ENCODE data around the gene LPAR5.
A peak's percentile ranks its signal among the peaks of the same experiment; 100 is the strongest.

The LPAR5 gene

DNA sequence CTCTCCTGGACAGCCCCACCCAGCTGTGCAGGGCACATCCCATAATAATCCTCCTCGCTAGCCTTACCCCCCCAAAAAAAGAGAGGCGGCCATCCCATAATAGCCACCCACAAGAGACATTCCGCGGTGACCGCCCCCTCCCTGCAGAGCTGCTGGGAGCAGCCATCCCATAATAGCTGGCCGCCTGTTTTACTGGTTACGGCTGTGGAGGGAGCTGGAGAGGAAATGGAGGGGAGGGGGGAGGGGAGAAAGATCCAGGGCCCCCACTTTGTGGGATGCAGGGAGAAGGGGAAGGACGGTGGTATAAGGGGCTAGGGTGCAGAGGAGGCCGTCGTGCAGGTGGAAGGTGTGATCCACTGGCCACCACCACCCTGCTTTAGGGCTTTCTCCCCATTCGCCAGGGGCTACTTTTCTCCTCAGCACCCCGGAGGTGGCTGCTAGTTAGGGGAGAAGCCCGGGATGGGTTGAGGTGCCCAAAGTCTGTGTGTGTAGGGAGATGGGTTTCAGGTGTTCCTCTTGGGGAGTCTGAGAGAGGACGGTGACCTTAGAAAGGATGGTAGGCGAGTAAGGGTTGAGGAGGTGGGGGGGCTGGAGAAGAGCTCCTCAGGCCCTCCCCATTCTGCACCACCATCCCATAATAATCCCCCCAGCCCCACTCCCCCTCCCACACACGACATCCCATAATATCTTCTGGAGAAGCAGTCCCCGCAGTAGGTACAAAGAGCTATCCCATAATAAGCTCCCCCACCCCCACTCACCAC, 22.6 kb downstream of the LPAR5 start:
- Histone ChIP-seq H3K4me1 (ENCODE audit: control insufficient read depth, insufficient read depth, low read length) (peaks cover 20% of the 10 kb centered on the region), H3K27me3 (ENCODE audit: control insufficient read depth, insufficient read depth, low read length) (no peaks in the 10 kb centered on the region), H3K9ac (ENCODE audit: low read length) (peak overlapping the region; percentile 59), H3K27ac (ENCODE audit: low read depth, low read length) (peak overlapping the region; percentile 97), H3K36me3 (ENCODE audit: control insufficient read depth, insufficient read depth, low read length) (no peaks in the 10 kb centered on the region), H3K4me3 (ENCODE audit: low read length) (peak overlapping the region; percentile 63)

DNA sequence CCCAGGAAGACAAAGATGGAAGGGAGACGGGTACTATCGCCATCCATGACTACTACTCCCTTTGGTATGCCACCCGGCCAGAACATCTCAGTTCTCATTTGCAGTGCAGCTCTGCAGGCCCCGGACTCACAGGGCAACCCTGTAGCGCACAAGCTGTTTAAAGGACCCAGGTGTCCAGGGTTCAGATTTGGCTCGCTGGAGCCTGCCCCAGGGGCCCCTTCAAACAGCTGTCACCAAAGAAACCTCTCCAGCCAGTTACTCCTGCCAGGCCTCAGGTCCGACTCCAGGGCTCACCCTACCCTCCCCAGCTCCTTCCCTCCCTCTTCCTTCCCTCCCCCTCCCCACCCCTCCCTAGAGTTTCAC, 23.1 kb downstream of the LPAR5 start:
- Histone ChIP-seq H3K36me3 (ENCODE audit: control insufficient read depth, insufficient read depth, low read length) (no peaks in the 10 kb centered on the region), H3K9ac (ENCODE audit: low read length) (no peak overlapping the region), H3K27ac (ENCODE audit: low read depth, low read length) (peak overlapping the region; percentile 97), H3K27me3 (ENCODE audit: control insufficient read depth, insufficient read depth, low read length) (no peaks in the 10 kb centered on the region), H3K4me3 (ENCODE audit: low read length) (peak overlapping the region; percentile 11), H3K4me1 (ENCODE audit: control insufficient read depth, insufficient read depth, low read length) (peaks cover 22% of the 10 kb centered on the region)

DNA sequence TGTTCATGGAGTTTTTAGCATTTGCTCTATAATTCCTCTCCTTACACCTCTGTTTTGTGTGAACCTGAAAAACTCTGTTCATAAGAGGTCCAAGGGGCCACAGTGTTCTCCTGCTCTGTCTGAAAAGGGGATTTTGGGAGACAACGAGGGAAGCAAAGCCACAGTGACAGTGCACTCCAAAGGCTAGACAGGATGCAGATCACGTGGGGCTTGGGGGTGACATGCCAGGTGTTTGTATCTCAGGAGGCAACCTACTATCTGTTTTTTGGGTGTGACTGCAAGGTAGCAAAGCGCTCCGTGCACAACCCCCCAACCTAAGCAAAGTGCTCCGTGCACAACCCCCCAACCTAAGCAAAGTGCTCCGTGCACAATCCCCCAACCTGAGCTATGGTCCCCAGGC, 23.5 kb downstream of the LPAR5 start:
- H3K4me3 ChIP-seq (ENCODE audit: low read length) = peak overlapping the region; percentile 11
- no peak overlapping the region for H3K9ac ChIP-seq (ENCODE audit: low read length)

DNA sequence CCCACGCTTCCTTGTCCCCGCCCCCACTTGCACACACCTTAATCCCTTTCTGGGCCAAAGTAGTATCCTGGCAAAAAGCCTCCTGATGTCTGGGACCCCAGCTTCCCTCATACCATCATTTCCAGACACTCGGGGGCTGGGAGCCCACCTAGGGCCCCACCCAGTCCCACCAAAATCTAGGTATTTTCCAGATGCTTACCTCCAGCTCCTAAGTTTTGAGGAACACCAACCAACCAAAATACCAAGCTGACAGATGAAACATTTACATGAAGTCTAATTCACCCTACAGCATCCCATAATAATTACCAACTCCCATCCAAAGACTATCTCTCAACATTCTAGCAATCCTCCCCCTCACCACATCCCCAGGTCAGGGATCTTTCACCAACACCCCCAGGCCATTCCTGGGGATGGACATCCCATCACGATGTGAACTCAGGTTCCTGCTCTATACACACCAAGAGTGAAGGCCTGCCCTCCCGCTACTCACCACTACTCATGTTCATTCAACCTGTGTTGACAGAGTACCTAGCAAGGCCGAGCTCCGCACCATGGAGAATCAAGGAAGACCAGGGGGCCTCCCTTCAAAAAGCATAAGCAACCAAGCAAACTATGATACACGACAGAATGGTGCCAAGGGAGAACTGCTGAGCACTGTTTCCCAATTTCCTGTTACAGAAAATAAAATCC, 27.0 kb downstream of the LPAR5 start:
- H3K27ac ChIP-seq (ENCODE audit: low read depth, low read length) = peak overlapping the region; percentile 96

More for the DNA sequence above, 23.5 kb downstream of the LPAR5 start:
- Histone ChIP-seq H3K27ac (ENCODE audit: low read depth, low read length) (peak overlapping the region; percentile 97), H3K36me3 (ENCODE audit: control insufficient read depth, insufficient read depth, low read length) (no peaks in the 10 kb centered on the region), H3K4me1 (ENCODE audit: control insufficient read depth, insufficient read depth, low read length) (peaks cover 23% of the 10 kb centered on the region), H3K27me3 (ENCODE audit: control insufficient read depth, insufficient read depth, low read length) (no peaks in the 10 kb centered on the region)

DNA sequence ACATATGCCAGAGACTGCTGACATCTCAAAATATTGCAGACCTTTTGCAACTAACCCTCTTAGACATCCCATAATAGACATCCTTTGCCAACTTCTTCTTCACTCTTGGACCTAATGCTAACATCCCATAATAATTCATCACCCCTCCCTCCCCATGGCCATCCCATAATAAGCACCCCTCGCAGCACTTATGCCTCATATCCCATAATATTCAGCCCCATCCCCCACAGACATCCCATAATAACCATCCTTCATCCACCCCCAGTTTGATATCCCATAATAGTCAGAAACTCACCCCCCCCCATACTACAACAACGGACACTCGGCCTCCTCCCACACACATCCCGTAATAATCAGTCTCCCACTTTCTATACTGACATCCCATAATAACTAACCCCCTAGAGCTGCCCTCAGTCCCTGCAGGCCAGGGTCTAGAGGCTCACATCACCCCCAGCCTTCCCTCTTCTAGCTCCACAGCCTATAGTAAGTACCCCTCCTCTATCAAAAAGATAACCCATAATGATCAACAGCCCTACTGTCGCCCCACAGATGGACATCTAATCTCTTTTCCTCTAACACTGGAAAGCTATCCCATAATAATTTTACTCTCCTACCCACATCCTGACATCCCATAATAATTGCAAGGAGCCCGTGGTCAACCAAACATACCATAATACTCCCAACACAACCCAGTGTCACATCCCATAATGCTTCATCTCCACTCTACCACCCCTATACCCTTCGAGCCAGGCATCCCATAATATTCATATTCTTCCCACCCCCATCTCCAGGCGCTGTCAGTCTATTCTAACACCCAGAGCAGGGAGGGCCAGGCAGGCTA, 27.8 kb downstream of the LPAR5 start:
- Histone ChIP-seq H3K9ac (ENCODE audit: low read length) (no peak overlapping the region), H3K27ac (ENCODE audit: low read depth, low read length) (peak overlapping the region; percentile 96), H3K36me3 (ENCODE audit: control insufficient read depth, insufficient read depth, low read length) (peaks cover 3% of the 10 kb centered on the region), H3K27me3 (ENCODE audit: control insufficient read depth, insufficient read depth, low read length) (no peaks in the 10 kb centered on the region), H3K4me1 (ENCODE audit: control insufficient read depth, insufficient read depth, low read length) (peaks cover 36% of the 10 kb centered on the region), H3K4me3 (ENCODE audit: low read length) (peak overlapping the region; percentile 16)

More for the DNA sequence above, 27.0 kb downstream of the LPAR5 start:
- Histone ChIP-seq H3K4me1 (ENCODE audit: control insufficient read depth, insufficient read depth, low read length) (peaks cover 34% of the 10 kb centered on the region), H3K36me3 (ENCODE audit: control insufficient read depth, insufficient read depth, low read length) (peaks cover 3% of the 10 kb centered on the region), H3K27me3 (ENCODE audit: control insufficient read depth, insufficient read depth, low read length) (no peaks in the 10 kb centered on the region), H3K9ac (ENCODE audit: low read length) (no peak overlapping the region), H3K4me3 (ENCODE audit: low read length) (no peak overlapping the region)

DNA sequence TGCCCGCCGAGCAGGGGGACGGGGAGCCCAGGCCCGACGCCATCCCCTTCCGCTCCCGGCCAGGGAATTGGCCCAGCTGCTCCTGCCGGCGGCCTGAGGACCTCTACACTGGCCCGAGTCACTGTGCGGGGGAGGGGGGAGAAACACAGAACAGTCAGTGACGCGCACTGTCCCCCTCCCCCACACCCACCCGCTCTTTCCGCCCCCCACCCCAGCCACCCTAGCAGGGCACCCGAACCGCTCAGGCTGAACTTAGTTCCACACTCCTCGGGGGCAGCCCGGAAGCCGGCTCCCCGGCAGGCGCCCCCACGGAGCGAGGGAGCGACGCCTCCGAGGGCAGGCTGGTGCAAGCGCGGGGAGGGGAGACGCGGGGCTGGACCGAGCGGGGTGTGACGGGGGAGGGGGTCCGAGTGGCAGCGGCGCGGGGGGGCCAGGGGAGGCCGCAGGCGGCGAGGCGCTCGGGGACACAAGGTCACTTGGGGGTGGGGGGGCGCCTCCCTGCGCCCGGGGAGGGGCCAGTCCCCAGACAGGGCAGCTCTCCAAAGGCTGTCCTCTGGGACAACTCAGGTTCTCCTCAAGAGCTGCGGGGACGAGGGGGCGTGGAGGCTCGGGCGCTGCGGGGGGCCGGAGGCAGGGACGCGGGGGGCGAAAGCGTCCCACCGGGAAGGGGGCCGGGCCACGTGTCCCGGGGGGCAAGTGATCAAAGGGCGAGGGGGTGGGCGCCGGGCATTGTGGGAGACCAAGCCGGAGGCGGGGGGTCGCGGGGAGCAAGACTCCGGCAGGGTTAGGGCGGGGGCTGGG, 29.2 kb downstream of the LPAR5 start:
- H3K27ac ChIP-seq (ENCODE audit: low read depth, low read length) = peak overlapping the region; percentile 96
- peaks cover 30% of the 10 kb centered on the region for H3K4me1 ChIP-seq (ENCODE audit: control insufficient read depth, insufficient read depth, low read length)
- H3K4me3 ChIP-seq (ENCODE audit: low read length) = peak overlapping the region; percentile 88
- H3K36me3 ChIP-seq (ENCODE audit: control insufficient read depth, insufficient read depth, low read length) = peaks cover 11% of the 10 kb centered on the region
- H3K27me3 ChIP-seq (ENCODE audit: control insufficient read depth, insufficient read depth, low read length) = no peaks in the 10 kb centered on the region
- H3K9ac ChIP-seq (ENCODE audit: low read length) = peak overlapping the region; percentile 79

DNA sequence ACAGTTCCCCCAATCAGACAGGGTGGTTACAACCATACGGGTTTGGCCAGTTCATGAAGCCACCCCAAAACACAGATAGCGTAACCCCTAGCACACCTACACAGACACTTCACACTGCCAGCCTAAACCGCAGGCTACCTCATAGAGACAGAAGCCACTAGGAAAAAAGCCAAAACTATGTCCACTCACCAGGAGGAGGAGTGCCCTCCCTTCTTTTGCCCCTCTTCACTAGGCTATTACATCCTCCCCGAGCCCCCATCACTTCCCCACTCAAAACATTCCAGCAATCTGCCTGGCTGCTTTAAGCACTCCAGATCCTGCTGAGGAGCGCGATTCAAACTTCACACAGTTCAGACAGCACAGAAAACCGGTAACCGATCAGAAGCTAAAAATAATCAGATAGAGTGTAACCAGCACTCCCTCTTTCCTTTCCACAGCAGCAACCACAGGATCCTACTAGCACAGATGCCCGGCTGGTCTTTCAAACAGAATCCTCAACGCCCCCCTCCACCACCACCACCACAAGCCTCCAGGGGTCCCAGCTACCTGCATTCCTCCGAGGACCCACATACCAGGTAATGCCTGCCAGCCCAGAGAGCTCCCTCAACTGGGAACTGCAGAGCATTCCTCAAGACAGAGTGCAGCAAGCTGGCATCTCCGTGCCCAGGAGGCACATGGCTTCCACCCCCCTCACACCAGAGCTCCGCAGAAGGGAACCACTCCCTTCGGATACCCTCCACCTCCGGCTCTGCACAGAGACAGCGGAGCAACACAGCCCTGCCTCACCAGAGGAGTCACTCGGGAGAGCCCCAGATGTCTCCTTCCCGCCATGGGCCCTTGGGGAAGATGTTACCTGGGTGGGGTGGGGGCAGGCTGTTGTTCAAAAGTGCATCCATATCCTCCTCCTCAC, 30.1 kb downstream of the LPAR5 start:
- H3K4me3 ChIP-seq (ENCODE audit: low read length) = peak overlapping the region; percentile 88
- H3K27ac ChIP-seq (ENCODE audit: low read depth, low read length) = peak overlapping the region; percentile 96
- H3K9ac ChIP-seq (ENCODE audit: low read length) = peak overlapping the region; percentile 79
- H3K27me3 ChIP-seq (ENCODE audit: control insufficient read depth, insufficient read depth, low read length) = no peaks in the 10 kb centered on the region
- H3K4me1 ChIP-seq (ENCODE audit: control insufficient read depth, insufficient read depth, low read length) = peaks cover 28% of the 10 kb centered on the region
- peaks cover 19% of the 10 kb centered on the region for H3K36me3 ChIP-seq (ENCODE audit: control insufficient read depth, insufficient read depth, low read length)

DNA sequence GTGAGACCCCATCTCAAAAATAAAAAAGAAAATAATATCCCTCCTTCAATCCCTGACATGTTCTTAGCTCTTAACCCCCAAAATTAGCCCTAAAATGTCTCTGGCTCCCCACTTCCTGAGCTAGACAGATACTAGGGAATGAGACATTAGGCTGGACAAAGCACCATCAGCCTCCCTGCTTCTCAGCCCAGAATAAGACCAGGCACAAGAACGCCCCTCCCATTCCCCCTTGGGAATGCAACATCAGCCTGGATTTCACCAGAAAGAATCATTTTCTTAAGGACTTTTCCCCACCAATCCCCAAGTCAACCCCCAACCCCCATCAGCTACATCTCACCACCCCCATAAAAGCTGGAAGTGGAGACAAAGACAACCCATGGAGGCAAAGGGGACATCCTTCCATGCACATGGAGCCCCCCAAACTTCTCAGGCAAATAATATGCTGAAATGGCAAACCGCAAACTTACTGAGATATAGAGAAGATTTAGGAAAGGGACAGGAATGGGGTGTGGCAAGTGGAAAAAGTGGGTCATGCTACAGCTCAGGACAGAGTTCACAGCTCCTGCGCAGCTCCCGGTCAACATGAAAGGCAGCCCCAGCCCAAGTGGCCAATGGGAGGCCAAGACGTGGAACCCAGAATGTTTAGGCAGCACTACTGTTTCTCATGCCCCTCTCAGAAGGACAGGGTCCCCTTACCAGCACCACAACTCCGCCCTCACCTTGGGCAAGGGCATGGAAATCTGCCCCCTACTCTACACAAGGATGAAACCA, 31.3 kb downstream of the LPAR5 start:
- Histone ChIP-seq H3K4me1 (ENCODE audit: control insufficient read depth, insufficient read depth, low read length) (peaks cover 28% of the 10 kb centered on the region), H3K9ac (ENCODE audit: low read length) (no peak overlapping the region), H3K27ac (ENCODE audit: low read depth, low read length) (no peak overlapping the region), H3K4me3 (ENCODE audit: low read length) (peak overlapping the region; percentile 88), H3K36me3 (ENCODE audit: control insufficient read depth, insufficient read depth, low read length) (peaks cover 31% of the 10 kb centered on the region), H3K27me3 (ENCODE audit: control insufficient read depth, insufficient read depth, low read length) (no peaks in the 10 kb centered on the region)

DNA sequence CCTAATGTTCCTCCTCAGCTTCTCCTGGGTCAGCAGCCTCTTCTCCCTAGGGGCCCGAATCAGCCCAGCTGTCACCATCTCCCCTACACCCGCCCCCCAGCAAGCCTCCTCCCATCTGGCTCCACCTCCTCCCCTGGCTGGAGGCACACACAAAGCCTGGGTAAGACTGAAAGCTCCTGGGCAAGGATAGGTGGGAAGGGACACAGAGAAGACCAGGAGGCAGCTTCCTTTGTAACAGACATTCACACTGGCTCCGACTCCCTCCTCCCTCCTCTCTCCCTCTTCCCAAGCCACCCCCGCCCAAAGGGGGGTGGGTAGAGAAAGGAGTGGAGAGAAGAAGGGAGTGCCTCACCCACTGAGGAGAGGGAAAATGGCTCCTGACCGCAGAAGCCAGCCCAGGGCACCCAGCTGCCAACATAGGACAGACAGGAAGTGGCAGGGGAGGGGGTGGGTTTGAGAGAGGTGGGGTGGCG, 32.6 kb downstream of the LPAR5 start:
- Histone ChIP-seq H3K4me3 (ENCODE audit: low read length) (no peak overlapping the region), H3K4me1 (ENCODE audit: control insufficient read depth, insufficient read depth, low read length) (peaks cover 28% of the 10 kb centered on the region), H3K36me3 (ENCODE audit: control insufficient read depth, insufficient read depth, low read length) (peaks cover 41% of the 10 kb centered on the region)

DNA sequence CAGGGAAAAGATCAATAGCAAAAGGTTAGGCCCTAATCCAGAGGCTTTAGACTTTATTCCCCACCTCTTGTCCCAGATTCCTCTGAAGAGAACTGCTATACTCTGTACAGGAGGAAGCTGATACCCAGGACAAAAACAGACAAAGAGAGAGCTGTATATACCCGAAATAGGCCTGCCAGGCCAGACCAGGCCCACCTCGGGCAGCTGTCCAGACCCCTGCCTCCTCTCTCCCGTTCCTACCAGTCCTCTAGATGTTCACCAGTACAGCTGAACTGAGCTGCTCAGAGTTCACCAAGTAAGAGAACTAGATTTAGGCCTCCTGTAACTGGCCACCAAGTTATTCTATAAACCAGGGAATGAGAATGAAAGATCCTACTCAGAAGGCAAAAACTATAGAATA, 33.2 kb downstream of the LPAR5 start:
- H3K27me3 ChIP-seq (ENCODE audit: control insufficient read depth, insufficient read depth, low read length) = no peaks in the 10 kb centered on the region
- H3K4me3 ChIP-seq (ENCODE audit: low read length) = peak overlapping the region; percentile 16
- H3K9ac ChIP-seq (ENCODE audit: low read length) = no peak overlapping the region
- peaks cover 25% of the 10 kb centered on the region for H3K4me1 ChIP-seq (ENCODE audit: control insufficient read depth, insufficient read depth, low read length)
- H3K27ac ChIP-seq (ENCODE audit: low read depth, low read length) = peak overlapping the region; percentile 40
- H3K36me3 ChIP-seq (ENCODE audit: control insufficient read depth, insufficient read depth, low read length) = peaks cover 45% of the 10 kb centered on the region

More for the DNA sequence above, 32.6 kb downstream of the LPAR5 start:
- no peaks in the 10 kb centered on the region for H3K27me3 ChIP-seq (ENCODE audit: control insufficient read depth, insufficient read depth, low read length)
- H3K27ac ChIP-seq (ENCODE audit: low read depth, low read length) = peak overlapping the region; percentile 40
- H3K9ac ChIP-seq (ENCODE audit: low read length) = no peak overlapping the region

Data from rectal smooth muscle tissue (tissue), 1 donor.